ENCODE data around the gene HOXD3.

GRCh38 chr2:176161825-176162626 is 4.9 kb downstream of the HOXD3 start:
- TF ChIP-seq CTCF (IDR thresholded peaks at IDR 0.05) (no peak), POLR2A (IDR thresholded peaks at IDR 0.05) (no peak), POLR2AphosphoS5 (IDR thresholded peaks at IDR 0.05) (no peak)
